ENCODE measurements around the gene PTPRN. TPM values are rescaled to one million over a fixed set of nuclear protein-coding genes. Genes with fewer than 3 reads are reported as not detected.

PTPRN gene
- total RNA-seq (2021; ENCODE audit: unreplicated experiment) (not detected), Bru-seq, nascent RNA (percentile 4 among the genes with signal in this experiment), BruChase-seq, experiment 1, labeled RNA remaining after a 6-hour chase (percentile 5 among the genes with signal in this experiment), BruChase-seq, experiment 2, labeled RNA remaining after a 2-hour chase (not detected)
- polyA plus RNA-seq (2012) = 0.49 and 0.52 TPM in 2 replicates
- long read RNA-seq = 0 reads

DNA sequence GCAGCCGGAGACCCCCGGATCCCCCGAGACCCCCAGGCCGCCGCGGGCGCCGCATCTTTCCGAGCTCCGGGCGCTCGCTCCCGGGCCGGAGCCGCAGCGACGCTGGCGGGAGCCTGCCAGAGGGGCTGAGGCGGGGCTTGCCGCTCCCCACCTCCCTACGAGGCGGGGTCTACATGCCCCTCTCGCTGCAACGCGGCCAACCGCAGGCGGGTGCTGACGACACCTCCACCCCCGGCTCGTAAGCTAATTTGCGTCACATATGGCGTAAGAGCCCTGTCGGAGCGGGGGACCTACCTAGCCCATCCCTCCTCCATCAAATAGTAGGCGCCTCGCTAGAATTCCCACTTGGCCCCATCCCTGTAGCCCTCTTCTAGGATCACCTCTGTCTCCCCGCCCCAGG lies at the start of gene PTPRN:
Gene PTPRN (minus strand): TSS at position 124 of the 400 bp plus-strand sequence. CDS start 69 bp downstream, at position 55.
- intact Hi-C loops (cut with micrococcal nuclease) = loop anchor here (5.0 kb wide), 1 partner anchor 262 kb away; no protein-coding TSS in a partner anchor
- H3K9me3 ChIP-seq (ENCODE audit: control insufficient read depth in 1 of 2, insufficient read depth in 1 of 2, low read depth in 1 of 2, low read length in 2 of 2) = no peaks in the 10 kb centered on the region; a peak in 1 of 4 replicates
- POLR2A ChIA-PET = no interaction called here
- ATAC-seq = no peak
- H3K27me3 ChIP-seq (ENCODE audit: insufficient read depth, low read length) = peaks cover 29% of the 10 kb centered on the region; the same call in 1 of the 2 replicates
- H3K4me2 ChIP-seq (ENCODE audit: low read length) = peak within 1 kb of the TSS; percentile 62
- no peaks in the 10 kb centered on the region for H4K20me1 ChIP-seq (ENCODE audit: insufficient read depth)
- H2AFZ ChIP-seq (ENCODE audit: low read depth, low read length, poor library complexity, severe bottlenecking) = no peak within 1 kb of the TSS
- no peak within 1 kb of the TSS for H3K27ac ChIP-seq (ENCODE audit: low read depth, low read length)
- H3K4me1 ChIP-seq (ENCODE audit: control insufficient read depth in 1 of 2, insufficient read depth in 2 of 2, low read length in 2 of 2) = peaks cover 0 to 12% of the 10 kb centered on the region in 2 experiments; a peak in 2 of 4 replicates
- no peaks in the 10 kb centered on the region for H3K79me2 ChIP-seq (ENCODE audit: insufficient read depth, low read length)
- H3K4me3 ChIP-seq (replicated peaks in 1 of 2; ENCODE audit: low read depth in 1 of 2, low read length in 2 of 2) = peak within 1 kb of the TSS in 1 of 2 experiments; percentile 12; a peak in 1 of 4 replicates
- H3K9me2 ChIP-seq (ENCODE audit: insufficient read depth) = no peaks in the 10 kb centered on the region
- no TSS peak for BruUV-seq (replicated peaks)
- H3K9ac ChIP-seq (ENCODE audit: low read length) = no peak within 1 kb of the TSS
- CTCF ChIA-PET = no interaction called here
- RAD21 ChIA-PET (ENCODE audit: low non-redundant PET in 1 of 2, low total read pairs in 2 of 2, uncharacterized antibody in 2 of 2, unreplicated experiment in 2 of 2) = no interaction called here
- H3K36me3 ChIP-seq (ENCODE audit: control insufficient read depth in 1 of 2, insufficient read depth in 2 of 2, low read length in 2 of 2) = no peaks in the 10 kb centered on the region
- TF ChIP-seq CEBPB (IDR thresholded peaks at IDR 0.05; ENCODE audit: low read depth) (no peak), EGR1 (IDR thresholded peaks at IDR 0.05; ENCODE audit: low read depth) (no peak), SRF (IDR thresholded peaks at IDR 0.05; ENCODE audit: low read depth) (no peak), ZNF274 (IDR thresholded peaks at IDR 0.05; ENCODE audit: low read depth, low read length) (no peak), ZBTB33 (IDR thresholded peaks at IDR 0.05; ENCODE audit: extremely low read depth, insufficient replicate concordance, low read length) (no peak), POLR2AphosphoS5 (IDR thresholded peaks at IDR 0.05; ENCODE audit: low read depth, low read length) (no peak)
- no peak for DNase-seq (ENCODE audit: low read depth, low spot score)

Measured in HCT116 (cell line).